ENCODE results near the gene MSLN.
"Not testable (repeated sequence)": the region's sequence is repeated elsewhere in the genome, so short reads cannot be mapped to it uniquely, and the experiment has no call there.

The MSLN gene

DNA sequence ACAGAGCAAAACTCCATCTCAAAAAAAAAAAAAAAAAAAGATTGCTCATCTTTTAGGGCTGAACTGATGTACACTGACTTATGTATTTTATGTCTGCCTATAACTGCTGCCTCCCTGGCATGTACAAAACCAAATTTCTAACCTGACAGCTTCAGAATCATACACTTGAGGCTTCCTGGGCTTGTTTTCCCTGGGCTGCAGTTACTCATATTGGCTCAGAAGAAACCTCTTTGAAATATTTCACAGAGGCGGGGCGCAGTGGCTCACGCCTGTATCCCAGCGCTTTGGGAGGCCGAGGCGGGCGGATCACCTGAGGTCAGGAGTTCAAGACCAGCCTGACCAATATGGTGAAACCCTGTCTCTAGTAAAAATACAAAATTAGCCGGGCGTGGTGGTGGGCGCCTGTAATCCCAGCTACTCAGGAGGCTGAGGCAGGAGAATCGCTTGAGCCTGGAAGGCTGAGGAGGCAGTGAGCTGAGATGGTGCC lies 6.4 kb upstream of the MSLN start:
- not testable (repeated sequence) for DNase-seq (ENCODE audit: low read depth in 2 of 3, low spot score in 1 of 3)

DNA sequence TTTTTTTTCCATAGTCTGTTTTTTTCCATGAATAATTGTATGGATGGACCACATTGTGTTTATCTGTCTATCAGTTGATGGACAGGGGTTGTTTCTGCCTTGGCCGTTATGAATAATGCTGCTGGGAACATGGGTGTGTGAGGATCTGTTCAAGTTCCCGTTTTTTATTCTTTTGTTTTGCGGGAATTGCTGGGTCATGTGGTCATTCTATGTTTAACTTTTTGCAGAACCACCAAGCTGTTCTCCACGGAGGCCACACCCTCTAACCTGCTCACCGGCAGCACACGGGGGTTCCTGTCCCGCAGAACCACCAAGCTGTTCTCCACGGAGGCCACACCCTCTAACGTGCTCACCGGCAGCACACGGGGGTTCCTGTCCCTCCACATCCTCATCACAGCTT lies 5.9 kb upstream of the MSLN start:
- DNase-seq (ENCODE audit: low read depth in 2 of 3, low spot score in 1 of 3) = no peak

DNA sequence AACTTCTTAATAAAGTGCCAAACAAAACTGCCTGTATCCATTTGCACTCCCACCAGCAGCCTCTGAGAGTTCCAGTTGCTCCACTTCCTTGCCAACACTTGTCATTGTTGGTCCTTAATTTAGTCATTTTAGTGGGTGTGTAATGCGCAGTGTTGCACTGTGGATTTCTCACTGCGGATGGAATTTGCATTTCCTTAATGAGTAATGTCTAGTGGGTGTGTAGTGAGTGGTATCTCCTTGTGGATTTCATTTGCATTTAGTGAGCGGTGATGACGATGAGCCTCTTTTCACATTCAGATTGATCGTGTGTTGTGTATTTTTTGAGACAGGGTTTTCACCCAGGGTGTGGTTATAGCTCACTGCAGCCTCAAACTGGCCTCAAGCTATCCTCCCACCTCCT lies 4.1 kb upstream of the MSLN start:
- DNase-seq (ENCODE audit: low read depth in 2 of 3, low spot score in 1 of 3) = no peak

DNA sequence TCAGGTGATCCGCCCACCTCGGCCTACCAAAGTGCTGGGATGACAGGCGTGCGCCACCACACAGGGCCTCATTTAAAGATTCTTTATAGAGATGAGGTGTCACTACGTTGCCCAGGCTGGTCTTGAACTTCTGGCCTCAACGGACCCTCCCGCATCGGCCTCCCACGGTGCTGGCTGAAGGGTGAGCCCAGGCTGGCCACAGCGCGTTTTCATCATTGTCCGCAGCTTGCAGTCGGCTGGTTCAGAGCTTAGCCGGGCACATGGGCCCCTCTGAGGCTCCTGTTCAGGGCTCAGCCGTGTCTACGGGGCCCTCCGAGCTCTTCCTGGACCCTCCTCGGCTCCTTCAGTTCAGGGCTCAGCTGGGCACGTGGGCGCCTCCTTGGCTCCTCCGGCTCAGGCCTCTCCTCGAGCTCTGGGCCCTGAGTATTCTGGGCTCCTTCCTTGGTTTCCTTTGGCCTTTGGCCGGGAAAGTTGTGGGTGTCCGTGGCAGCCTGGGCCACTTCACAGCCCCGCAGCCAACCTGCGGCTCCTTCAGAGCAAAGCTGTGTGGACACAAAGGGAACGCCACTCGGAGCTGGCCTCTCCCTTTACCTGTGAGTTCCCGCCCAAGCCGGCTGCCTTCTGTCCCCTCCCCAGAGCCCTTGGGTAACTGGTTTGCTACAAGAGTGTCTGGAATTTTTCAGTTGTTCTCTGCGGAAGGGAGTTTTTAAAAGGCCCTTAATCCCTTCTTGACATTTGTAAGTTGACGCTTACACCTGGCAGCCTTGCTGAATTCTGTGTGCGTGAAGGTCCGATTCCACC lies 1.2 kb upstream of the MSLN start:
- no peak for DNase-seq (ENCODE audit: low read depth in 2 of 3, low spot score in 1 of 3)

DNA sequence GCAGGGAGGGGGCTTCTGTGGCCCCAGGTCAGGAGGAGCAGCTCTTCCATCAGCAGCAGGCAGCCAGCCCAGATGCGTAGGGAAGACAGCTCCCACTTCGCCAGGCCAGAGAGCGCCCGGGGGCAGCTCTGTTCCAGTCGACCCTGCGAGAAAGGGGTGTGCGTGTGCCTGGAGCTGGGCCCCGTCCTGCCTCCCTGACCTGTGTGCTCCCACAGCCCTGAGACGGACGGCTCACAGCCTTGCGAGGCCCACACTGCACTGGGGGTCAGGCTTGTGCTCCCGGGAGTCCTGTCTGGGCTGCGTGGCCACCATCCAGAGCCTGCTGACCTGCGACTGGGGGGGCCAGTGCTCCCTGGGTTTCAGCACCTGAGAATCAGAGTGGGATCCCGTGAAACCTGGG lies 469 bp upstream of the MSLN start:
- no peak for DNase-seq (ENCODE audit: low read depth in 2 of 3, low spot score in 1 of 3)

GRCh38 chr16:761625-762513 lies 1.3 kb downstream of the MSLN start:
- DNase-seq (ENCODE audit: low read depth in 2 of 3, low spot score in 1 of 3) = no peak

DNA sequence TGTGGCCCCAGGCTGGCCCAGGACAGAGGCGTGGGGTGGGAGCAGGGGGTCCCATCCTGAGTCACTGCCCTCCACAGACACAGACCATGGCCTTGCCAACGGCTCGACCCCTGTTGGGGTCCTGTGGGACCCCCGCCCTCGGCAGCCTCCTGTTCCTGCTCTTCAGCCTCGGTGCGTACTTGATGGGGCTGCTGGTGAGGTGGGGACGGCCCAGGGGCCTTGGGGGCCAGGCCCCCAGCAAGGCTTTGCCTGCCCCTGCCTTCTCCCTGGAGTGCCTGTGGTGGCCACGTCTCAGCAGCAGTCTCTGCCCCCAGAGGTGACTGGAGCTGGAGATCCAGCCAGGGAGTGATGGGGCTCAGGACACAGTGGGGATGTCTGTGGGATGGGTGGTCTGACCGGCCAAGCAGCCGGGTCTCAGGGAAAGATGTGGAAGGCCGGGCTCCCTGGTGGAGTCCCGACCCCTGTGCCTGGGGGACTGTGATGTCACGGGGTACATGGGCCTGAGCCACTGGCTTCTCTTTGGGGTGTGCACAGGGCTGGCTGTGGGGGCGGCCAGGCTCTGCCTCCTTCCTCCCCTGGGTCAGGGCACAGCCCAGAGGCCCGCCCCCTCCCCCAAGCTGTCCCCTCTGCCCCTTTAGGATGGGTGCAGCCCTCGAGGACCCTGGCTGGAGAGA lies 2.2 kb downstream of the MSLN start:
- no peak for DNase-seq (ENCODE audit: low read depth in 2 of 3, low spot score in 1 of 3)

- no peak for DNase-seq (ENCODE audit: low read depth in 2 of 3, low spot score in 1 of 3)
These were observed 3.0 kb downstream of the MSLN start for GRCh38 chr16:763369-764183.

DNA sequence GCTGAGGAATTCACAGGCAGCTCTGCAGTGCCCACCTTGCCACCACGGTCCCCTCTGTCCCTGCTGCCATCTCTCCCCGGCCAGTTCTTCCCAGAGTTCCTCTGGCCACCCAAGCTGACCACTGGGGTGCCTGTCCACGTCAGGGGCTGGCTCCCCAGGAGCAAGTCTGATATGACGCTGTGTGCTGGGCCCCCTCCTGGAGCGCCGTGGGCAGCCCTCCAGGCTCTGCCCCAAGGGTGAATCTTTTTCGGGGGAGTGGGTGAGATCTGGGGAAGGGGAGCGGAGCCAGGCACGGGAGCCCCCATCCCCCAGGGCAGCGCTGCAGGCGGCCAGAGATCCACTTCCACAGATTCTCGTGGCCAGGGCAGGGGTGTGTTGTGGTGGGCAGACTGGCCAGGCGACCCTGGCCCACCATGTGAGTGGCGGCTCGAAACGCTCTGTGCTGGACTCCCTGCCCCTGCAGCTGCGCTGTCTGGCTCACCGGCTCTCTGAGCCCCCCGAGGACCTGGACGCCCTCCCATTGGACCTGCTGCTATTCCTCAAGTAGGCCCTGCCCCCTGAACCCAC lies 3.7 kb downstream of the MSLN start:
- DNase-seq (ENCODE audit: low read depth in 2 of 3, low spot score in 1 of 3) = no peak

DNA sequence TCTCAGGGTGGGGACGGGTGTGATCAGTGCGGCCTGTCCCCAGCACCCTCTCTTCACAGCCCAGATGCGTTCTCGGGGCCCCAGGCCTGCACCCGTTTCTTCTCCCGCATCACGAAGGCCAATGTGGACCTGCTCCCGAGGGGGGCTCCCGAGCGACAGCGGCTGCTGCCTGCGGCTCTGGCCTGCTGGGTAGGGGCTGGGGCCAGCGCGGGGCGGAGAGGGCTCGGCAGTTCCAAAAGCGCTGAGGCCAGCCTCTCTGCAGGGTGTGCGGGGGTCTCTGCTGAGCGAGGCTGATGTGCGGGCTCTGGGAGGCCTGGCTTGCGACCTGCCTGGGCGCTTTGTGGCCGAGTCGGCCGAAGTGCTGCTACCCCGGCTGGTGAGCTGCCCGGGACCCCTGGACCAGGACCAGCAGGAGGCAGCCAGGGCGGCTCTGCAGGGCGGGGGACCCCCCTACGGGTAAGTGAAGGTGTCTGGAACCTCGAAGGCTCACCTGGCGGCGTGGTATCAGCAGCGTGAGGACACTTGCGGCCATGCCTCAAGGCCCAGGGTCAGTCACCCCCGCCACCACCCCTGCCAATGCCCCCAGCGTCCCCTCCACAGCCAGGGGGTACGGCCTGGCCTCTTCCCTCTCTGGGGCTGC lies 4.4 kb downstream of the MSLN start:
- DNase-seq (ENCODE audit: low read depth in 2 of 3, low spot score in 1 of 3) = no peak

DNA sequence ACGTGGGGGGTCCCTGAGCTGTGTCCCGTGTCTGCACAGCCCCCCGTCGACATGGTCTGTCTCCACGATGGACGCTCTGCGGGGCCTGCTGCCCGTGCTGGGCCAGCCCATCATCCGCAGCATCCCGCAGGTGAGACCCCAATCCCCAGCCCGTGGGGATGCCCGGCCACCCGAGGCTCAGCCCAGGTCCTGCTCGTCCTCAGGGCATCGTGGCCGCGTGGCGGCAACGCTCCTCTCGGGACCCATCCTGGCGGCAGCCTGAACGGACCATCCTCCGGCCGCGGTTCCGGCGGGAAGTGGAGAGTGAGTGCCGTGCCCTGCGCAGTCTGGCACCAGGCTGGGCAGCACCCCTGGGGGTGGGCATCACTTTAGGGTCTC lies 4.9 kb downstream of the MSLN start:
- no peak for DNase-seq (ENCODE audit: low read depth in 2 of 3, low spot score in 1 of 3)

DNA sequence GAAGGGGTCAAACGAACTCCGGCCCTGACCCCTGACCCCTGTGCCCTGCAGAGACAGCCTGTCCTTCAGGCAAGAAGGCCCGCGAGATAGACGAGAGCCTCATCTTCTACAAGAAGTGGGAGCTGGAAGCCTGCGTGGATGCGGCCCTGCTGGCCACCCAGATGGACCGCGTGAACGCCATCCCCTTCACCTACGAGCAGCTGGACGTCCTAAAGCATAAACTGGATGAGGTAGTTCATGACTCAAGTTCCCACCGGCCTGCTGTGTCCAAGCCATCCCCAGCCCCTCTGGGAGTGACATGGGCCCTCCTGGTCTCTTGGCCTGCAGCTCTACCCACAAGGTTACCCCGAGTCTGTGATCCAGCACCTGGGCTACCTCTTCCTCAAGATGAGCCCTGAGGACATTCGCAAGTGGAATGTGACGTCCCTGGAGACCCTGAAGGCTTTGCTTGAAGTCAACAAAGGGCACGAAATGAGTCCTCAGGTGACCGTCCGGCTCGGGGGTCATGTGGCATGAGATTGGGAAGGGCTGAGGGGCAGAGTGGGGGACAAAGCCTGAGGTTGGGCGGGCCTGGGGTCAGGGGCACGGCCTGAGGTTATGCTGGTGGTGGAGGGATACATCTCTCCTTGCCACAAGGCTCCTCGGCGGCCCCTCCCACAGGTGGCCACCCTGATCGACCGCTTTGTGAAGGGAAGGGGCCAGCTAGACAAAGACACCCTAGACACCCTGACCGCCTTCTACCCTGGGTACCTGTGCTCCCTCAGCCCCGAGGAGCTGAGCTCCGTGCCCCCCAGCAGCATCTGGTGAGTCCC lies 5.7 kb downstream of the MSLN start:
- DNase-seq (ENCODE audit: low read depth in 2 of 3, low spot score in 1 of 3) = no peak

DNA sequence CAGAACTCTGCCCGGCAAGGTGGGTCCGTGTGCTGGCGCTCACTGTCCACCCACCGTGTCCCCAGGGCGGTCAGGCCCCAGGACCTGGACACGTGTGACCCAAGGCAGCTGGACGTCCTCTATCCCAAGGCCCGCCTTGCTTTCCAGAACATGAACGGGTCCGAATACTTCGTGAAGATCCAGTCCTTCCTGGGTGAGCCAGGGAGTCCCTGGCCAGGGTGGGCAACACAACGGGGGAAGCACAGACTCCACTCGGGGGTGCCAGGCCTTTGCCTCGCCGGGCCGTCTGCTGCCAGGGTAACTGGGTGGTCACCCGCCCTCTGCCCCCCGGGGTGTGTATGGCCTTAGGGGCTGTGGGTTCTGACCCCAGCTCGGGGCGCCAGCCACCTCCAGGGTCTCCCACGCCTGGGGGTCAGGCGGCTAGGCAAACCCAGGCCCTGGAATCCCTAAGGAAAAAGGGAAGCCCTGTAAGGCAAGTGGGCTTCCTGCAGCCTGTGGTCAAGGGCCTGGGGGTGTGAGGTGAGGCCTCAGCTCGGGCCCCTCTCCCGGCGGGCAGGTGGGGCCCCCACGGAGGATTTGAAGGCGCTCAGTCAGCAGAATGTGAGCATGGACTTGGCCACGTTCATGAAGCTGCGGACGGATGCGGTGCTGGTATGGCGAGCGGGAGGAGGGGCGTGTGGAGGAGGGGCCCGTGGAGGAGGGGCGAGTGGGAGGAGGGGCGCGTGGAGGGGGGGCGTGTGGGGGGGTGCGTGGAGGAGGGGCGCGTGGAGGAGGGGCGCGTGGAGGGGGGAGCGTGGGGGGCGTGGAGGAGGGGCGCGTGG lies 6.5 kb downstream of the MSLN start:
- no peak for DNase-seq (ENCODE audit: low read depth in 2 of 3, low spot score in 1 of 3)

DNA sequence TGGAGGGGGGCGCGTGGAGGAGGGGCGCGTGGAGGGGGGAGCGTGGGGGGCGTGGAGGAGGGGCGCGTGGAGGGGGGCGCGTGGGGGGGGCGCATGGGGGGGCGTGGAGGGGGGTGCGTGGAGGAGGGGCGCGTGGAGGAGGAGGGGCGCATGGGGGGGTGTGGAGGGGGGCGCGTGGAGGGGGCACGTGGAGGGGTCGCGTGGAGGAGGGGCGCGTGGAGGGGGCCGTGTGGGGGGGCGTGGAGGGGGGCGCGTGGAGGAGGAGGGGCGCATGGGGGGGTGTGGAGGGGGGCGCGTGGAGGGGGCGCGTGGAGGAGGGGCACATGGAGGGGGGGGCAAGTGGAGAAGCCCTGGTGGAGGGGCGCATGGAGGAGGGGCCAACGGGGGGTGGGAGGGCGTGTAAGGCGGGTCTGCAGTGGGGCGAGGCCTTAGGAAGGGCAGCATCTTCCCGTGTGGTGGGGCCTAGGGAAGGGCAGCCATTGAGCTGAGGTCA lies 7.3 kb downstream of the MSLN start:
- no peak for DNase-seq (ENCODE audit: low read depth in 2 of 3, low spot score in 1 of 3)

- no peak for DNase-seq (ENCODE audit: low read depth in 2 of 3, low spot score in 1 of 3)
These were observed 7.9 kb downstream of the MSLN start for GRCh38 chr16:768428-768827.

GRCh38 chr16:769184-769784 lies 8.8 kb downstream of the MSLN start:
- DNase-seq (ENCODE audit: low read depth in 2 of 3, low spot score in 1 of 3) = no peak

DNA sequence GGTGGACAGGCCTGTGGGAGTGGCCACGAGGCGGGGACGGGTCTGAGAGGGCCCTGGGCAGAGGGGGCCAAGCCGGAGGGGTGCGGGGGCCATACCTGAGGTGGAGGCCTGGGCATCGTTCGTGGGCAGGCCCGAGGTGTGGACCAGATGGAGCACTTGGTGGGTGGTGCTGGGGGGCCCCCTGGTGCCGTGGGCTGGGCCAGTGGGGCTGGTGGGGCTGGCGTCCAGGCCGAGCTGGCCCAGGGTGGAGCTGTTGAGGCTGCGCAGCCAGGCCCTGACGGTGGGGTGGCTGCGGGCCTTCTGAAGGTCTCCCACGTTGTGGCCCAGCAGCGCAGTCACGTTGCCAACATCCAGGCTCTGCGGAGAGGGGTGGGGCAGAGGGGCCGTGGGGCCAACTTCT lies 9.4 kb downstream of the MSLN start:
- no peak for DNase-seq (ENCODE audit: low read depth in 2 of 3, low spot score in 1 of 3)

GRCh38 chr16:770411-770810 lies 9.9 kb downstream of the MSLN start:
- no peak for DNase-seq (ENCODE audit: low read depth in 2 of 3, low spot score in 1 of 3)
